GM18858 (cell line): ENCODE measurements around the gene KIAA1328.

ENCODE experiments used
- ATAC-seq: cut with Tn5 transposase; IDR thresholded peaks from one replicate; pipeline ENCODE4 v1.9.1; 2021; ENCODE audit not compliant: unreplicated experiment

The KIAA1328 gene

DNA sequence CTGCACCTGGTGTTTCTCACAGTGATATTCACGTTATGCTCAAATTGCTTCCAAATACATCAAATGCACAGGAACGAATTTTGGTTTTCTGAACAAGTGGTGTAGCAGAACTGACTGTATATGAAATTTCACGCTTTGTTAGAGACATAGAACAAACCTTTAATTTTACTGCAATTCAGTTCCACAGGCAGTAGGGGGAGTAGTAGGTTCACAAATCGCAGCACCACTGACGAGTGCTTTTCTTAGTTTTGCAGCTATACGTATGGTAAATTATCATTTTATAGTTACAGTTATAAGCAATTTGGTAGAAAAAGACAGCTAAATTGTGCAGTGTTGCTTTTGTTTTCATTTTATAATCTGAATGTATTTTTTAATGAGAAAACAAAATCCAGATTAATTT is 113.3 kb downstream of the KIAA1328 start:
- ATAC-seq: peak; percentile 66

DNA sequence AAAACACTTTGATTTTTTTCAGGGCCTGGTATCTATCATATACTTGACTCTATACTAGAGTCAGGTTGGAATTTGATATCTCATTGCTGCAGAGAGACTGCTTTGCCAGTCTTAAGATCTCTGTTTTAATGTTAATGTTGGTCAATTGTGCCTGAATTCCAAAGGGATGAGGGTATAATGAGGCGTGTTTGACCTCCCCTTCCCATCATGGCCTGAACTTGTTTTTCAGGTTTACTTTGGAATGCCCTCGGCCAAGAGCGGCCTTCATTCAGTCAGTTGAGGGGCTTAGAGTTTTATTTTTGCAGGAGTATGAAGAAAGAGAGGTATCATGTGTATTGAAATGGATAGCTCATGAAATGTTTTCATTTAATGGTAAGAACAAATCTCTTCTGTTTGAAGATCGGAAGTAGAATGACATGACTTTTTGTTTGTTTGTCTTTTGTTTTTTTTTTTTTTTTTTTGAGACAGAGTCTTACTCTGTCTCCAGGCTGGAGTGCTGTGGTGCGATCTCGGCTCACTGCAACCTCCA is 119.0 kb downstream of the KIAA1328 start:
- no peak for ATAC-seq

DNA sequence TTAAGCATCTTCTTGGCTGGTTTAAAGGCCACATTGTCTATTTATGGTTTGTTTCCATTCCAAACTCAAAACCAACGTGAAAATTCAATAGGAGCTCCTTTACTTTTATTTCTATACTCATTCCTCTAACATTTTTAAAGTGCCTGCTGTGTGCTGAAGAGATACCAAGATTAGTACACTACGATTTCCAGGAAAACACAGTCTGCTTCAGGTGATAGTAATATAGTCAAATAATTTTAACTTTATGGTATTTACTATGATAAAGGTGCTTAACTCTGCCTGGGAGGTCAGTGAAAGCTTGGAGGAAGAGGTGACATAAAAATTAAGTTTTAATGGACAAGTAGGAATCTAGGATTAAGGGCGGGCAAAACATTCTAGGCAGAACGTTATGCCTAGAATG is 121.4 kb downstream of the KIAA1328 start:
- no peak for ATAC-seq

DNA sequence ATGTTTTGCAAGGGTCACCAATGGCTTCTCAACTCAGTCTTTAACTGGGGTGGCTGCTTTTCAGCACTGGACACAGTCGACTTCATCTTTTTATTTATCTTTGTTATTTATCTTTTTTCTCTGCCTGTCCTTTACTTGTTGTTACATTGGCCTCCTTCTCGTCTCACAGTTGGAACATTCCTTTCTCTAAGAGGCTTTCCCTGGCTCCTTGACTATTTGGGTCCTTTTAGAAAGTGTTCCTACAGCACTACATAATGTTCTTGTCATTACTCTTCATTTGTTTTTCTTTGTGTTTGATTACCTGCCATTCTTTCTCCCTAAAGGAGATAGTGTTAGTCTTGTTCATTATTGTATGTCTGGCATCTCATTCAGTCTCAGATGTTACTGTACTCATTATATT is 122.0 kb downstream of the KIAA1328 start:
- no peak for ATAC-seq

DNA sequence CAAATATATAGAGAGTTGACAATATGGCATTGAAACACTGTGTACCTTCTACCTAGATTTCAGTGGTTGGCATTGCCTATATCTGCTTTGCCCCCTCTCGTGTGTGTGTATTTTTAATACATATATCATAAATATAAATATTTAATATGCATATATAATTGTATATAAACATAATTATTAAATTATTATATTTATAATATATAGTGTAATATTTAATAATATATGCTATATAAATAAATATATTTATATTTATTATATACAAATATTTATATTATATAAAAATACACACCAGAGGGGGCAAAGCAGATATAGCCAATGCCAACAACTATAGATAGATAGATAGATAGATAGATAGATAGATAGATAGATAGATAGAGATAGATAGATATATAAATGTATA is 124.1 kb downstream of the KIAA1328 start:
- no peak for ATAC-seq

DNA sequence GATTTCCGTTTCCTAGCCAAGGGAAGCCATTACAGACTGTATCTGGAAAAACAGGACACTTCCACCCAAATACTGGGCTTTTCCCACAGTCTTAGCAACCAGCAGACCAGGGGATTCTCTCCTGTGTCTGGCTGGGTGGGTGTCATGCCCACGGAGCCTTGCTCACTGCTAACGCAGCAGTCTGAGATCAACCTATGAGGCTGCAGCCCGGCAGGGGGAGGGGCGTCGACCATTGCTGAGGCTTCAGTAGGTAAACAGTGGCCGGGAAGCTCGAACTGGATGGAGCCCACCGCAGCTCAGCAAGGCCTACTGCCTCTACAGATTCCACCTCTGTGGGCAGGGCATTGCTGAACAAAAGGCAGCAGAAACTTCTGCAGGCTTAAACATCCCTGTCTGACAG is 131.1 kb downstream of the KIAA1328 start:
- ATAC-seq: no peak

DNA sequence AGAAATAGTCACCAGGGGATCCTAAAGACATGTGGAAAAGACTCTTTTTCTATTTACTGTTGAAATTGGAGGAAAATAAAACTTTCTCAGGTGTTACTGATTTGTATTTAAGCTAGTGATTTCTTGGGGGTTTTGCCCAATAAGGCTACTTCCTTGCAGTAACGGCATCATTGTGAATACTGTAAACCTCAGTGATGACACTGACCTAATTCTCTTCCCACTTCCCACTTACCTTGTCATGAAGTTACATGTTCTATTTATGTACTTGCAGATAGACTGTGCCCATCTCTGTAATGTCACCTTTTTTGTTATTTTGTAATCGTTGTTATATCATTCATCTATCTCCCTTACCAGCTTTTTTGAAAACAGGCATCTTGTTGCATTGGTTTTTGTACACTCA is 134.5 kb downstream of the KIAA1328 start:
- ATAC-seq: no peak

DNA sequence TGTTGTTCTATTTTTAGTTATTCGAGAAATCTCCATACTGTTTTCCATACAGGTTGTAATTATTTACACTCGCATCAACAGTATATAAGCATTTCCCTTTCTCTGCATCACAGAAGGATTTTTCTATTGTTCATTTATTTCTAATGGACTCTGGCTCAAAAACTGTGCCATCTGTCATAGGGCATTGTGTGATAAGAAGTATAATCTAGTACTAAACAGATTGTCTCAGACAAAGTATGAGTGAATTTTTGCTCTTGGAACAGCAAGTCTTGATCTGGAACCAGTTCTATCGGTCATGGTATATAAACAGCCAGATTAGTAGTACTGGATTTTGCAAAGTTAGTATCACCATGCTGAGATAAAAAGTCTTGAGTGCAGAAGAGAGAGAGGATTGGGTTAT is 145.8 kb downstream of the KIAA1328 start:
- no peak for ATAC-seq

DNA sequence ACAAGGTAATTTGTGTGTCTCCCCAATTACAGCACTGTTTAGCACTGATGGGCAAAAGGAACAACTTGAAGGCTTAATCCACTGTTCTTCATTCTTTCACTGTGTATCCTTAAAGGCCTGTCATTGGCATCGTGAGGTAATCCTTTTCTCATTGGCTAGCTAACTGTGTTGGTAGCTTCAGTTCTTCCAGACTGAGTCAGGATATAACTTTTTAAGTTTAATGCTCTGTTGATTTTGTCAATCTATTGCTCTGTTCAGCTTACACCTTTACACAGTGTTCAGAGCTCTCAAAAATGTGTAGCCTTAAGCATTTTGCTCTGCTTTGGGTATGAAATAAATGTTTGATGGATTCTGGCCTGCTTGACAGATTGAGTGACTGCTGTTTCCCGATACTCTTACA is 148.2 kb downstream of the KIAA1328 start:
- no peak for ATAC-seq

DNA sequence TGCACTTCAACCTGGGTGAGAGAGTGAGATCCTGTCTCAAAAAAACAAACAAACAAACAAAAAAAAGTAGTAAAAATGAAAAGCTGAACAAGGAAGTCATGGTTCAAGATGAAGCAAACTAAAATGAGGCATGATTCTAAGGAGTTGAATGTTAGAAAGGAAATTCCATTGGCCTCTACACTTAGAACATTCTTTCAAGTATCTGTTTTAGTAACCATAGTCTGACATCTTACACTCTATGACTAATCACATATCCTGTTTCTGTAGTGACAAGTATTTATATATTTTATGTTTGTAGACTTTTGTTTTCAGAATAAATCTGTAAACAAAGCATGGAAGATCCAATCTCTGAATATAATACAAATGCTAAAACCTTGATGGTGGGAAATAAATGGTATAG is 164.1 kb downstream of the KIAA1328 start:
- peak; percentile 66 for ATAC-seq

DNA sequence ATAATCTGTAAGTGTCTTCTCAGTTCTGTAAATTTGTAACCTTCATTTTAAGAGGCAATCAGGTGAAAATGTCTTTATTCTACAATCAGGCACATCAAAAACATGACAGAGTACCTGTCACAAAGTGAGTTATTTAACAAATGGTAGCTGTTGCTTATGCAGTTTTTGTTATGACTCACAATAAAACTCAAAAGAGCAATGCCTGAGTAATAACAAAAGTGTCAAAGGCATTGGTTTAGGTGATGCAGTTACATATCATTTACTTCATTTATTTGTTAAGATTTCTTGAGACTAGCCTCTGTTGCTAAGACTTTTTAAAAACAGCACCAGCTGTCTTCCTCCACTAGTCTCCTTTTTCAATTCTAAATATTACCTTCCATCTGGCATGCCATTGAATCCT is 177.8 kb downstream of the KIAA1328 start:
- ATAC-seq: peak; percentile 88

DNA sequence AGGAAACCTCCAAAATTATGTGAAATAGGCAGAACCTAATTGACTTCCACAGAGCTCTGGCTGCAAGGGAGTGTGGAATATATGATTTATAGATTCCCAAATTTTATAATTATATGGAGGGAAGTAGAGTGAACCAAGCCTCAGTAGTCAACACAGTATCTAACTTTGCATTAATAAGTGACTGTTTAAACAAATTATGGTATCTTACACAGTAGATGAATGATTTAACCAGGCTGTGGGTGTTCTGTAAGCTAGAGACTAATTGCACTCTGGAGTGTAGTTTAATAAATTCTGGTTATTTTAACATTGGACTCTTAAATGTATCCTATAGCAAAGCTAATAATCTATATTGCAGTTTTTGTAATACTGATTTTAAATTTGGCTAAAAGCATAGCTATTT is 183.5 kb downstream of the KIAA1328 start:
- ATAC-seq: no peak

DNA sequence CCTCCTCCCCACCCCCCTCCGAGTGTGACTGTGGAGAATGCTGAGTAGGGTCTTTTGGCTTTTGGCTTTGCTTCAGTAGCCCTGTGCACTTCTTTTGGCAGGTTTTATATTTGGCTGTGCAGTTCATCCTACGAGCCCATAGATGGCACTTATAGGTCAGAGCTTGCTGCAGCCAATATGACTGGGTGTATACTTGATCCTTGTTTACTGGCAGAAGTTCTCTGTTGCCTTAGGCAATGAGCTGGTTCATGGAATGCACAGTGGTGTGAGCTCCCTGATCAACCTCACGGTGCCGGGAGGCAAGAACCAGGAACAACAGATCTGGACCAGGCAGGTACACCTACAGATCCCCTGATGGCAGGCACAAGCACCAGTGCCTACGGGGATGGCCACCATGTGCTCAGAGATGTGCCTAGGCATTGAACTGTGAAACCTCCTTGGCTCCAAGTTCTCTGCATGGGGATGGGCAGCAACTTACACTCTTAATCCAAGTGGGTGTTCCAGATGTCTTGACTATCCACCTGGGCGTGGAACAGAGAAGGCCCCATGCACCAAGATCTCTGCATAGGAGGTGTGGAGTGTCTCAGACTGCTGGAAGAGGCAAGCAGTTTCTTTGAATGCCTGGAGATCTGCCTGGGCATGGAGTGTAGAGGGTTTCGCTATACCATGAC is 190.4 kb downstream of the KIAA1328 start:
- ATAC-seq: no peak

DNA sequence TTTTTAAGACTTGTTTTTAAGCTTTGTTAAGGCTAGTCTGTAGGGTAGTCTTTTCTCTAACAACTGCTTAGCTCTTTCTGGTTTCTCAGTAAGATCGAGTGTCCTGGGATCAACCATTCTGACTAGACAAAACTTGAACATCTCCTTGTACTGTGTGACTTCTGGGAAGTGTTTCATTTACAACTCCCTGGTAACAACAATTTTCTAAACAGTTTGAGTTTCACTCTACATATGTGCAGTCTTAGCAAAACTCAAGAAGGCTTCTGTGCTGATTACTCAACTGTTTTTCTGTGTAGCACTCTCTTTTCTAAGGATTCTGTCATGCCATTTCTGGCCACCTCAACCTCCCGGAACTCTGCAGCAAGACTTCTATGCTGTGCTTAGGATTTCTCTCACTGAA is 204.5 kb downstream of the KIAA1328 start:
- no peak for ATAC-seq

DNA sequence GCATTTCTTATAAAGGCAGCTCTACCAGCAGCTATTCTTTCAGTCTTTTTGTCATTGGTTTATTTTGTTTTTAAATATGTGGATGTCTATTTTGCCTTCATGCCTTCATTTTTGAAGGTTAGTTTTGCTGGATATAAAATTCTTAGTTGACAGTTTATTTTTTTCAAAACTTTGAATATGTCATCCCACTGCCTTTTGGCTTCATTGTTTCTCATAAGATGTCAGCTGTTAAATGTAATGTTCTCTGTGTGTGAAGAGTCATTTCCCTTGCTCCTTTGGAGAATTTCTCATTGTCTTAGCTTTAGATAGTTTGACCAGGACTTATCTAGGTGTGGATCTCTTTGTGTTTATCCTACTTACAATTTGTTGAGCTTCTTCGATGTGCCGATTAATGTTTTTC is 213.5 kb downstream of the KIAA1328 start:
- ATAC-seq: no peak

DNA sequence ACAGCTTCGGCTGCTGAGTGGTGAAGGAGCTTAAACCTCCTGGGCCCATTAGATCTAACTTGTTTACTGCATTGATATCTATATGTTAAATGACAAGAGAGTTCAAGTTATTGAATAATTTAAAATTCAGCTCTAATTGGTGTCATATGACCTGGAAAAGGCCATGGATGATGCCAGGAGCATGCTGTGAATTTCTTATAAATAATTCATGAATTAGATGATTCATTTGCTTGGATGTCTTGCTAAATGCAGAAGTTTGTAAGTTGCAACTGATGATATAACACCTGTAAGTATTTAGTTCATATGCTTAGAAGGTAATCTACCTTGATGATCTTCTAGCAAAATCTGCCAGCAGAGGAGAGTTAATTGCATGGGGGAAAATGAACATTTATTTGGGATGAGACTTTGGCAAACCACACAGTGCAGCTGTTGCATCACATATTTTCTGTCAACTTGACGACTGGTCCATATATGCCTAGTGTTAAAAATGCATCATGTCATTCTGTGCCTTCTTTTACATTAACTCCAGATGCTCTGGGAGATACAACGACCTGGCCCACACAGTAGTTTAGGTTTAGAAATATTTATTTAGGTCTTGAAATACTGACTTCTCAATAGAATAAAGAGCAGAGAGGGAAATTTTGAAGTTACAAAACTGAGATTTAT is 226.3 kb downstream of the KIAA1328 start:
- ATAC-seq: no peak

DNA sequence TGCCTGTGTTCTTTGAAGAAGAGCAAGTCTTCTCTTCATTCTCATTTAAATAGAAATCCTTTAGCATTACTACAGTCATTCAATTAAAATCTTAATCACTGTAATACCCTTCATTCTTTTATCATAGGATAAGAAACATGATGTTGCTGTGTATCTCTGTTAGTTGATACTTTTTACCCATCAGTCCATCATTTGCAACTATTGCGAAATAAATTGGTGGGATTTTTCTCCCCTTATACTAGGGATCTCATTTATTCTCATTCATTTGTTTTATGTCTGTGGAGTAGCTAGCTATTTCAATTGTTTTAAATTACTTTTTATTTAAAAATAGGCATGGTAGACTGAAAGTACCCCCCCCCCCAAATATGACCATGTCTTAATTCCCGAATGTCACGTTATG is 235.3 kb downstream of the KIAA1328 start:
- ATAC-seq: no peak

DNA sequence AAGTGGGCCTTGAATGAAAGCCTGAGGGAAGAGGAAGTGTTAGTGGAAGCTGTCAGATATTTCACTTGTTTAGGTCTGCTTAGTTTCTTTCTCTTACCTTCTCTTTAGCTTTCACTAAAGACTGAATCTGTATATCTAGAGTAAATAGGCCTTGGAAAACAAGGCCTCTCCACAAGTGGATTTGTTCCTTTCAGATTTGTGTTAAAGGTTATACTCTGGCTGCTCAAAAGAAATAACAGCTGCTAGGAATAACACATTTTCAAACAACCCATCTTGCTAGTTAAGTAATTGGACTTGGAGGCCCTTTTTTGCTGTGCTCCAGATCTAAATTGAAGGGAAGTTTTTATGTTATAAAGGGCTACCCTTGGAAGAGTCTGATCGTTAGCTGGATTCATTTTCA is 236.3 kb downstream of the KIAA1328 start:
- ATAC-seq: no peak

DNA sequence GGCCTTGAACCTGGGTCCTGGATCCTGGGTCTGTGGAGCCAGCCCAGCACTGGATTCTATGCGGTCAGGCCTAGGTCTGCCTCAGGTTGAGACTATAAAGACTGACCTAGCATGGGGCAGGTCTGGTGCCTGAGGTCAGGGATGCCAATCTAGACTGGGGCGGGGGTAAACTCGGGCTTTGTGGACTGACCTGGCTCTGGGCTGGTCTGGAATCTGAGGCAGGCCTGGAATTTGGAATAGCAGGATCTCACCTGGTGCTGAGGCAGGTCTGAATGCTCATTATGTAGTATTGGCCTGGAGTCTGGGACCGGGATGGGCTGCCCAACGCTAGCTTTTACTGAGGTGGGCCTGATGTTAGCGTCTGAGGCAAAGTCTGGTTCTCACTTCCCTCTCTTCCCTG is 256.0 kb downstream of the KIAA1328 start:
- no peak for ATAC-seq

DNA sequence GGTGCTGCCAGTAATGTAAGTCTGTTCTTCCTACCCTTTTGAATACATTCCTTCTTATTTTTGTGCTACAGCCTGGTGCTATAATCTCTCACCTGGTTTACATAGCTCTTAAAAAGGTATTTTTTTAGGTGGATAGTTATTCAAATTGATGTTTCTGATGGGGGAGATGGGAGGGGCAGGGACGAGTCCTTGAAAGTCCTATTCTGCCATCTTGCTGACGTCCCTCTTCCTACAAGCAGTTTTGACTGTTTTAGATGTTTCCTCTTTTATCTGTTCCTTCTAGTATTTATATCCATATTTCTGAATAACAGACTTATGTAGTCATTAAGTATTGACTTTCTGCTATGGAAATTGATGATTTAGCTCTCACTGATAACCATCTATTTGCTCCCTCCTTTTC is 256.4 kb downstream of the KIAA1328 start:
- ATAC-seq: no peak

DNA sequence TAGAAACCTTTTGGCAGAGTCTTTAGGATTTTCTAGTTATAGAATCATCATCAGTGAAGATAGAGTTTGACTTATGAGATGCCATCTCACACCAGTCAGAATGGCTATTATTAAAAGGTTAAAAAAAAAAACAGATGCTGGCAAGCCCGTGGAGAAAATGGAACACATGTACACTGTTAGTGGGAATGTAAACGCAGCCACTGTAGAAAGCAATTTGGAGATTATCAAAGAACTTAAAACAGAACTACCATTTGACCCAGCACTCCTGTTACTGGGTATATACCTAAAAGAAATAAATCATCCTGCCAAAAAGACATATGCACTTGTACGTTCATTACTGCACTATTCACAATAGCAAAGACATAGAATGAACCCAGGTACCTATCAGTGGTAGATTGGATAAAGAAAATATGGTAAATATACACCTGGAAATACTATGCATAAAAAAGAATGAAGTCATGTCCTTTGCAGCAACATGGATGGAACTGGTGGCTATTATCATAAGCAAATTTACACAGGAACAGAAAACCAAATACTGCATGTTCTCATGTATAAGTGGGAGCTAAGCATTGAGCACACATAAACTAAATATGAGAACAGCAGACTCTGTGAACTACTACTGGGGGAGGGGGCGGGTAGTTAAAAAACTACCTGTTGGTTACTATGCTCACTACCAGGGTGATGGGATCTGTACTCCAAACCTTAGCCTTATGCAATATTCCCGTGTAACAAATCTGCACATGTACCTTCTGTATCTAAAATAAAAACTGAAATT is 279.0 kb downstream of the KIAA1328 start:
- ATAC-seq: no peak

DNA sequence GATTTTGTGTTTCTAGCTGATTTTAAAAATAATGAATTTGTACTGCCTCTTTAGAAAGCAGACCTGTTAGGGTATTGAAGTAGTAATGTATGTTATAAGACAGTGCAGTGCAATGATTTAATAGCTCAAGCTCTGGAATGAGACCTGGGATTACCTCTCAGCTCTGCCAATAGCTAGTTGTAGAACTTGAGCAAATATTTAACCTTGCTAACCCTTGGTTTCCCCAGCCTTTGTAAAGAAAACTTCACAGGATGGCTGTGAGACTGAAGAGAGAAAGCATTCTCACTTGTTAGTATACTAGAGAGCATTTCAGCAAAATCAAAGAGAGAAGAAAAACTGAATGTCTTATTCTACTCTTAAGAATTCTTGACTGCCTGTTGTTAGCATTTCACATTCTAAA is 293.9 kb downstream of the KIAA1328 start:
- ATAC-seq: no peak
